GM23248 (cell line): ENCODE measurements around the gene TKT.

Source experiments
- EZH2 ChIP-seq: fragments of 200-600 bp; sonication (generic); IDR thresholded peaks from 2 replicates; pipeline ENCODE4 v1.6.1; 2018; ENCODE audit warnings: antibody characterized with exemption, mild to moderate bottlenecking; ENCODE audit not compliant: insufficient read depth, poor library complexity, severe bottlenecking
- EZH2phosphoT487 ChIP-seq: fragments of 200-600 bp; sonication (generic); IDR thresholded peaks from 2 replicates; pipeline ENCODE4 v1.6.1; 2018; ENCODE audit warnings: antibody characterized with exemption, moderate library complexity, mild to moderate bottlenecking, low read depth; ENCODE audit not compliant: insufficient read depth

- TF ChIP-seq EZH2phosphoT487 (no peak), EZH2 (no peak)
These were observed 69.1 kb downstream of the TKT start for GRCh38 chr3:53186726-53187125.
